Activated CD4-positive, alpha-beta memory T cell treated with anti-CD3 and anti-CD28 coated beads for 36 hours (primary cell): Measurements from ENCODE around the gene LRBA. TPM values are rescaled to one million over a fixed set of nuclear protein-coding genes. Genes with fewer than 3 reads are reported as not detected.
"Not testable (repeated sequence)": the region's sequence is repeated elsewhere in the genome, so short reads cannot be mapped to it uniquely, and the experiment has no call there.

ENCODE experiments used
- CTCF ChIA-PET: fragments of 350-600 bp; sonication (Branson Sonifier 250); formaldehyde crosslinking; loops from one replicate; lab custom pipeline; 2021; ENCODE audit warnings: antibody characterized with exemption, inconsistent platforms; lab: Charles Lee
- POLR2A ChIA-PET: fragments of 350-600 bp; sonication (Branson Sonifier 250); formaldehyde crosslinking; loops from one replicate; lab custom pipeline; 2021; ENCODE audit warnings: antibody characterized with exemption; lab: Charles Lee
- DNase-seq: peaks from one replicate; pipeline ENCODE4 v3.0.0-alpha.2; 2020
- H3K27ac Mint-ChIP-seq: one replicate; pipeline ENCODE4 v1.8.0; 2021; ENCODE audit warnings: mixed read lengths
- H3K27me3 Mint-ChIP-seq: one replicate; pipeline ENCODE4 v1.8.0; 2021; ENCODE audit warnings: mixed read lengths
- H3K36me3 Mint-ChIP-seq: one replicate; pipeline ENCODE4 v1.8.0; 2021; ENCODE audit warnings: mixed read lengths
- H3K4me1 Mint-ChIP-seq: one replicate; pipeline ENCODE4 v1.8.0; 2021; ENCODE audit warnings: low read depth, mixed read lengths
- H3K4me3 Mint-ChIP-seq: one replicate; pipeline ENCODE4 v1.8.0; 2021; ENCODE audit warnings: mild to moderate bottlenecking, mixed read lengths
- H3K9me3 Mint-ChIP-seq: one replicate; pipeline ENCODE4 v1.8.0; 2021; ENCODE audit warnings: mixed read lengths
- intact Hi-C: fragments of 100-400 bp; cut with micrococcal nuclease; formaldehyde crosslinking; loops from one replicate; pipeline ENCODE4 v1.15.1; 2023
- total RNA-seq, 2 experiments: library from RNA; stranded (reverse); gene quantifications; one replicate each; pipeline ENCODE4 v1.2.3, GENCODE V29; 2021

The LRBA gene
- total RNA-seq, 2 experiments from 2014 or later, result 62.4 to 63.7 TPM

DNA sequence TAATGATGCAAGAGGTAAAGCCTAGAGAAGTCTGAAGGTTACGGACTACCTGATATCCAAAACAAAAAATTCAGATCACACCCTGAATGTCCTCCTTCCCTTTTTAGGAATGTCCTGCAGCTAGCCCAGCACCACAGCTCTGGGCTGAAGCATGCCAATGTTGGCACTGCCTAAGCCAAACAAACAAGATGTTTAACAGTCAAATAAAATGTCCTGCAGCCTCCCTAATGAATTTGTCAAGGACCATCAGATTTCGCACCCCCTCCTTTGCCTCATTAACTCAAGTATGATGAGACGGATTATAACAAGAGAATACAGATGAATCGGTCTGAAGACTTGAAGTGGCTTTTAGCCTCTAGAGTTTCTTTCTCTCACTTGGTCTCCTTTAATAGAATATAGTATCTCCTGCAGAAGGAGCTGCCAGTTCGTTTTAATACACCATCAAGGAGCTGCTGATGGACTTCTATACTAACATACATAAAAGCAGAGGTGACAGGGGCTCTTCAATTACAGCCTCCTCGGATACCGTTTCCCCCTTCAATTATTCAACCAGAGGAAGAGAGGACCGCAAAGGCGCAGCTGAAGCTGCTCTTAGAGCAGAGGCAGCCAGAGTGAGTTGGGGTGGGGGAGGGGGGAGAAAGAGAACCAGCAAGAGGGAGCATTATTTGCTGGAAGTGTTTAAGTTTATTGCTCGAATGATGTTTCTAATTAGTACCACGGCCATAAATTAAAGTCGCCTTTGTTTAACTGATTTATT is 436.2 kb downstream of the LRBA start:
- Mint-ChIP-seq H3K27me3 (no peaks in the 10 kb centered on the region), H3K36me3 (peaks cover 42% of the 10 kb centered on the region), H3K9me3 (peaks cover 8% of the 10 kb centered on the region), H3K4me1 (no peaks in the 10 kb centered on the region), H3K27ac (no peak overlapping the region), H3K4me3 (no peak overlapping the region)
- ChIA-PET POLR2A (no interaction called here), CTCF (no interaction called here)
- intact Hi-C loops, result no loop called here
- no peak for DNase-seq

DNA sequence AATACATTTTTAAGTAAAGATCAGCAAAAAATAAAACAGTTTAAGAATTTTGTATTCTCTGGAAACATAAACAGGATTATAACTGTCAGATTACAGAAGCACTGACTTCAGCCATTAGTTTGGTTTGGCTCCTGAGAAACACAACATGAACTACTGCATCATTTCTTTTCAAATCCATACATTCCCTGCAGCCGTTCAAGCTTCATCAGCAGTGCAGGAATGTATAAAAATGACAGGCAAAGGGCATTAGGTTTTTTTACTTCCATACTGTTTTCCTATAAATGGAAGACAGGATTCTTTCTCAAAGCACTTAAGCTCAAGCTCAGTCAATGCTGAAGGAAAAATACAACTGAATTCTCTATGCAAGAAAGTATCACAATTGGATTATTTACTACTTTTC is 437.3 kb downstream of the LRBA start:
- H3K4me3 Mint-ChIP-seq, result no peak overlapping the region
- H3K27ac Mint-ChIP-seq, result no peak overlapping the region
- no peak for DNase-seq
- H3K9me3 Mint-ChIP-seq, result peaks cover 7% of the 10 kb centered on the region
- peaks cover 33% of the 10 kb centered on the region for H3K36me3 Mint-ChIP-seq
- CTCF ChIA-PET, result no interaction called here
- peaks cover 6% of the 10 kb centered on the region for H3K4me1 Mint-ChIP-seq
- H3K27me3 Mint-ChIP-seq, result no peaks in the 10 kb centered on the region
- POLR2A ChIA-PET, result no interaction called here
- intact Hi-C loops, result no loop called here

DNA sequence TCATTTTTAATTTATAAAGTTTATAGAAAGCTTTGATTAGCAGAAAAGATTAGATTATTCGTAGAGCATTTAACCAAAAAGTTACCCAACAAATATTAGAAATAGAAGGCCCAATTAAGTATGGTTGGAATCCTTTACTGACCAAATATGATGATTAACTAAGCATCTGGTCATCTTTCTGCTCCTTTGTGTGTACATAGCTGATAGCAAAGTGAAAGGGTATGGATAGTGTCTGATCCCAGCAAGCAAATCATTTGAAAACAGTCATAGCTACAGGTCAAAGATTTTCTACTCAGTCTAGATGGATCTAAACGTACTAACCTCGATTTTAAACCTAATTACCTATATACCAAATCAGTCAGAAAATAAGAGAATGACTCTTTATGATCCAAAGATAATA is 440.4 kb downstream of the LRBA start:
- no peaks in the 10 kb centered on the region for H3K9me3 Mint-ChIP-seq
- no peaks in the 10 kb centered on the region for H3K27me3 Mint-ChIP-seq
- H3K4me3 Mint-ChIP-seq, result no peak overlapping the region
- peaks cover 13% of the 10 kb centered on the region for H3K36me3 Mint-ChIP-seq
- intact Hi-C loops, result loop anchor here (5.0 kb wide), 2 partner anchors 57 to 277 kb away; no protein-coding TSS in a partner anchor
- H3K27ac Mint-ChIP-seq, result no peak overlapping the region
- no peak for DNase-seq
- H3K4me1 Mint-ChIP-seq, result peaks cover 6% of the 10 kb centered on the region
- ChIA-PET CTCF (no interaction called here), POLR2A (no interaction called here)

DNA sequence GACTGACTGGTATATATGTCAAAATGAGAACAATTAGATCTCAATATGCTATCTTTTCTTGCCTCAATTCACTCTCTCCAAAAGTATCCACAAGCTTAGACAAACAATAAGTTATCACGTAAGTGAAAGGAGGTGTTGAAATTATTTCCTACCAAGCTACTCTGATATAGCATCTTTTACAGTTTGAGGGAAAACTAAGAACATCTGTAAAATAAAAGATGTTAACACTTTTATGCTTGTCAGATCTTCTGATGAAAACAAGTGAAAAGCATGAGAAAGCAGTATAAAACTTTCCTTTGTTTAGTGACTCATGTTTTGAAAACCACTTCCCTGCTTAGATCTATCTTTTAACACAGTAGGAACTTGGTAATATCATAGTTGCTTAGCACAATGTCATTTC is 441.6 kb downstream of the LRBA start:
- POLR2A ChIA-PET, result no interaction called here
- no peak for DNase-seq
- H3K9me3 Mint-ChIP-seq, result no peaks in the 10 kb centered on the region
- no peak overlapping the region for H3K4me3 Mint-ChIP-seq
- peaks cover 6% of the 10 kb centered on the region for H3K4me1 Mint-ChIP-seq
- no peak overlapping the region for H3K27ac Mint-ChIP-seq
- H3K36me3 Mint-ChIP-seq, result peaks cover 5% of the 10 kb centered on the region
- CTCF ChIA-PET, result no interaction called here
- intact Hi-C loops, result loop anchor here (5.0 kb wide), 2 partner anchors 56 to 276 kb away; no protein-coding TSS in a partner anchor
- H3K27me3 Mint-ChIP-seq, result no peaks in the 10 kb centered on the region

DNA sequence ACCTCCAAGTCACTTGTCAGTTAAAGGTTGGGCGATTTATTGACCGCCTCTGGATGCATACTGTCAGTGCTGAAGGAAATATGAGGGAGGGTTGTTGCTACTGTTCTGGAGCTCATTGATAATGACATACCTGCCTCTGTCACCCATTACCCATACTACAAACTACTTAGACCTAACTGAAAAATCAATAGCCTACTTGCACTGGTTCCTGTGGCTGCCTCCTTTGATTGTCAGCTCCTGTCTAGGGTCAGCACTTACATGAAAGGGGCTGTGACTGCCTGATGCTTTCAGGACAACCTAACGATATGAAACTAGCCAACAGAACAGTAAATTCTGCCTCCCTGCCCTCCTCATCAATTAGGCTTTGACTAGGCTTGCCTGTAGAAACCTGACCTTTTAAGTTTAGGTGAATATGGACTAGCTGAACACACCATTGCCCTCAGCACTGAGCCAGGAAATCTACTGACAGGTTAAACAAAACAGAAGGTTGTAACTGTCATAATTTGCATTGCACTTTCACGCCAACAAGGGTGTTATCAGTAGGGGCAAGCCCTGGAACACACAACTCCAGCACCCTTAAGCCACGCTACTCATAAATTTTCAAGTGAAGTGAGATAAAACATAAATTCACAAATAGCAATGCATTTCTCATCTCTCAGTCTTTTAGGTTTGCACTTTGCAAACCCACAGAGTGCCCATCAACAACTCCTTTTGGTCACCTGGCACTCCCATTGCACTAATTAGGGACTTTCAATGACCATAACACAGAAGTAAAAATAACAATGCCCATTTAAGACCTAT is 442.2 kb downstream of the LRBA start:
- no peak overlapping the region for H3K4me3 Mint-ChIP-seq

DNA sequence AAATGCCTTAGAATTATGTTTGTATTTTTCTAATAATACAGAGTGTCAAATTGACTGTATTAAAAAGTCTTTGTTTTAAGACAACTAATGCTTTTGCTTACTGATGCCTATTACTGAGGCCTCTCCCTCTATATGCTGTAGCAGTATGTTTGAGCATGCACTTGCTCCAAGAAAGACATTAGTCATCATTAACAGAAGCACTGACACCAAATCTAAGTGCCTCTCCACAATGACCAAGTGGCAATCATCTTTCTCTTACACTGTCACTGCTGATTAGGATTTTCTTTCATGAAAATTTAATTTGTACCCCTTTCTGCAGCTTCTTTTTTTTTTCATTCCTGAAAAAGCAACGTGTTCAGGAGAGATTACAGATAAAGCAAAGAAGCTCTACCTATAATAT is 444.2 kb downstream of the LRBA start:
- H3K9me3 Mint-ChIP-seq, result no peaks in the 10 kb centered on the region
- H3K36me3 Mint-ChIP-seq, result peaks cover 13% of the 10 kb centered on the region
- no peak for DNase-seq
- intact Hi-C loops, result loop anchor here (5.0 kb wide), 2 partner anchors 54 to 274 kb away; no protein-coding TSS in a partner anchor
- H3K4me3 Mint-ChIP-seq, result no peak overlapping the region
- ChIA-PET CTCF (interaction anchor here (1.1 kb wide), 1 partner anchor 273 kb away, joined by 3 read pairs; no protein-coding TSS in a partner anchor), POLR2A (no interaction called here)
- no peak overlapping the region for H3K27ac Mint-ChIP-seq
- H3K4me1 Mint-ChIP-seq, result peaks cover 6% of the 10 kb centered on the region
- no peaks in the 10 kb centered on the region for H3K27me3 Mint-ChIP-seq

More for the DNA sequence above, 442.2 kb downstream of the LRBA start:
- ChIA-PET POLR2A (no interaction called here), CTCF (no interaction called here)
- peaks cover 6% of the 10 kb centered on the region for H3K4me1 Mint-ChIP-seq
- DNase-seq, result no peak
- no peak overlapping the region for H3K27ac Mint-ChIP-seq
- no peaks in the 10 kb centered on the region for H3K27me3 Mint-ChIP-seq
- H3K9me3 Mint-ChIP-seq, result no peaks in the 10 kb centered on the region
- intact Hi-C loops, result loop anchor here (5.0 kb wide), 2 partner anchors 56 to 276 kb away; no protein-coding TSS in a partner anchor
- peaks cover 5% of the 10 kb centered on the region for H3K36me3 Mint-ChIP-seq

DNA sequence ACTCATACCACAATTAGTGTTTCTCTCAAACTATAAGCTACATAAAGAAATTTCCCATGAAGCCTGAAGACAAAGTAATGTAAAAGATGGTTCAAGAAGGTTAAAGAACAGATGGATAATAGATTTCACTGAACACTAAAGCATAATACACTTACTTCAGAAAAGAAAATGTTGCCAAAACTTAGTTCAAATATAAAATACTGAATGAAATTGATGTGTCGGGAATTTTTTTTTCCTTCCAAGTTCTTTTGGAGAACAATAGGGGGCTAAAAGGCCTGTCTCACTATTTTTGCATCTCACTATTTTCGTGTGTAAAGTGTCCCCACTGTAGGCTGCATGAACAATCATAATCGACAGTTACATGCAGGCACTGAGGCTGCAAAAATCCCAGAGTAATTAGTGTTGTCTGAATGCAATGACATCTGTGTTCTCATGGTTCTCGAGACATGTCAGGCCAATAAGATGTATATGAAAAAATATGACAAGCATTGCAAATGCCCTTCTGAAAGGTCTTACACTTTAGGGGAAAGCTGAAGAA is 445.0 kb downstream of the LRBA start:
- Mint-ChIP-seq H3K4me3 (no peak overlapping the region), H3K9me3 (peaks cover 2% of the 10 kb centered on the region), H3K4me1 (peaks cover 6% of the 10 kb centered on the region), H3K27ac (no peak overlapping the region), H3K27me3 (no peaks in the 10 kb centered on the region), H3K36me3 (peaks cover 15% of the 10 kb centered on the region)
- intact Hi-C loops, result loop anchor here (5.0 kb wide), 2 partner anchors 53 to 273 kb away; no protein-coding TSS in a partner anchor
- no peak for DNase-seq
- ChIA-PET CTCF (interaction anchor here (0.7 kb wide), 1 partner anchor 19 kb away, joined by 3 read pairs; no protein-coding TSS in a partner anchor), POLR2A (no interaction called here)

DNA sequence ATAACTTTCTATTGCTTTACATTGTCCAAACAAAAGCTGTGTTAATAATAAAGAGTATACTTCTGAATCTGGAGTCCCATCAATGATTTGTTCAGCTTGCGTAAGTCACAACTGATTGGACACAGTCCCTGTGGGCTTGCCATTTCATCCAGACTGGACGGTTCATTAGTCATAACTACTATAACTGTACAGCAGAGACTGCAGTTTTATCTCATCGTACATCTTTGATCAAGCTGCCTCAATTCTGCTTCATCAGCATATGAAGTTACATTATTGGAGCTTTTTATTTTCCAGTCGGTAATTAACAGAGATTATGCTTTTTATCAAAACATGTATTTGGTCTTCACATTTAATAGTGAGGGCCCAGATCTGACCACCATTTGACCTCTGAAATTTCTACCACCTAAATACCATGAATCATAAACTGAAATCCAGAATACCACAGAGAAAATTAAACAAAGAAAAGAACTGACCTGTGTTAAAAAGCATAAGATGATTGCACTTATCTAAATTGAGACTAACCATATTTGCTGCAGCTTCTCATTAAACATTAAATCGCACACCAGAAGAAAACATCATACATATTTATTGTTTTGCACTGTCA is 445.6 kb downstream of the LRBA start:
- POLR2A ChIA-PET, result no interaction called here
- intact Hi-C loops, result no loop called here
- H3K36me3 Mint-ChIP-seq, result peaks cover 20% of the 10 kb centered on the region
- H3K4me1 Mint-ChIP-seq, result peaks cover 6% of the 10 kb centered on the region
- H3K9me3 Mint-ChIP-seq, result peaks cover 7% of the 10 kb centered on the region
- CTCF ChIA-PET, result interaction anchor here (0.6 to 0.7 kb wide), 2 partner anchors 19 to 125 kb away, joined by 3 read pairs; no protein-coding TSS in a partner anchor
- H3K27me3 Mint-ChIP-seq, result no peaks in the 10 kb centered on the region
- no peak overlapping the region for H3K4me3 Mint-ChIP-seq
- DNase-seq, result no peak
- H3K27ac Mint-ChIP-seq, result no peak overlapping the region

DNA sequence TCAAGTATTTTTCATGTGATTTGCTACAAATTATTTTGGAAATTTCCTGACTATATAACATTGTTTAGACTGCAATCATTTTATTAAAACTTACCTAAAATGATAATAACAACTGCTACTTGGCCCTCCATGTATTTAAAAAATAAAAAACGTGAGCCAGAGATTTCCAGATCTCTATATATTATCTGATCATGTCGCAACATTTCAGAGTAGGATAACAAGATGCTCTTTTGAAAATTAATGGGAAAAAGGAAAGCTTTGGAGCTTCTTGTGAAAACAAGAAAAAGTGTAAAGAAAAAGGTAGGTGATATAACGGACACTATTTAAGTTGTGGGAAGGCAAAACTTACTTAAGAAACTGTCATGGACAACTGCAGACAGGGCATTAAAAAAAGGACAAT is 448.0 kb downstream of the LRBA start:
- Mint-ChIP-seq H3K4me1 (no peaks in the 10 kb centered on the region), H3K36me3 (peaks cover 27% of the 10 kb centered on the region), H3K27me3 (no peaks in the 10 kb centered on the region), H3K4me3 (no peak overlapping the region), H3K9me3 (peaks cover 9% of the 10 kb centered on the region), H3K27ac (no peak overlapping the region)
- ChIA-PET CTCF (interaction anchor here (1.0 kb wide), 1 partner anchor 25 kb away, joined by 3 read pairs; no protein-coding TSS in a partner anchor), POLR2A (no interaction called here)
- no peak for DNase-seq
- intact Hi-C loops, result no loop called here

DNA sequence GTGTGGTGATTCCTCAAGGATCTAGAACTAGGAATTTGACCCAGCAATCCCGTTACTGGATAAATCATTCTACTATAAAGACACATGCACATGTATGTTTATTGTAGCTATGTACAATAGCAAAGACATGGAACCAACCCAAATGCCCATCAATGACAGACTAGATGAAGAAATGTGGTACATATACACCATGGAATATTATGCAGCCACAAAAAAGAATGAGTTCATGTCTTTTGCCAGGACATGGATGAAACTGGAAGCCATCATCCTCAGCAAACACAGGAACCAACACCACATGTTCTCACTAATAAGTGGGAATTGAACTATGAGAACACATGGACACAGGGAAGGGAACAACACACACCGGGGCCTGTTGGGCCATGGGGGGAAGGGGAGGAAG is 450.1 kb downstream of the LRBA start:
- H3K27ac Mint-ChIP-seq, POLR2A ChIA-PET, H3K9me3 Mint-ChIP-seq, CTCF ChIA-PET, H3K4me3 Mint-ChIP-seq, H3K4me1 Mint-ChIP-seq, H3K27me3 Mint-ChIP-seq, intact Hi-C loops, DNase-seq: not testable (repeated sequence)
- peaks cover 29% of the 10 kb centered on the region for H3K36me3 Mint-ChIP-seq

DNA sequence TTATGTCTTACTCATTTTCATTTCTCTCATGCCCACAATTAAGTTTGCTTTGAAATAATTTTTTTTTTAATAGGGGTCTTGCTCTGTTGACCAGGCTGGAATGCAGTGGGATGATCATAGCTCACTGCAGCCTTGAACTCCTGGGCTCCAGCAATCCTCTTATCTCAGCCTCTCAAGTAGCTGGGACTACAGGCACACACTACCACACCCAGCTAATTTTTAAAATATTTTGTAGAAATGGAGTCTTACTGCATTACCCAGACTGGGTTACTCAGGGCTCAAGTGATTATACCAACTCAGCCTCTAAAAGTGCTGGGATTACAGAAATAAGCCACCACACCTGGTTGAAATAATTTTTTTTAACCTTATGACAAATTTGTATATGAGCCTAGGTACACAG is 452.3 kb downstream of the LRBA start:
- intact Hi-C loops, result no loop called here

More for the DNA sequence above, 452.3 kb downstream of the LRBA start:
- DNase-seq, result no peak
- H3K4me3 Mint-ChIP-seq, result no peak overlapping the region
- H3K9me3 Mint-ChIP-seq, result peaks cover 9% of the 10 kb centered on the region
- POLR2A ChIA-PET, result no interaction called here
- H3K4me1 Mint-ChIP-seq, result no peaks in the 10 kb centered on the region
- H3K27ac Mint-ChIP-seq, result no peak overlapping the region
- CTCF ChIA-PET, result interaction anchor here (0.6 kb wide), 1 partner anchor 304 kb away, joined by 4 read pairs; no protein-coding TSS in a partner anchor
- H3K36me3 Mint-ChIP-seq, result peaks cover 24% of the 10 kb centered on the region
- H3K27me3 Mint-ChIP-seq, result no peaks in the 10 kb centered on the region
